CD4-positive, alpha-beta T cell (primary cell): ENCODE measurements around the gene DLX5. TPM values are rescaled to one million over a fixed set of nuclear protein-coding genes. Genes with fewer than 3 reads are reported as not detected.

Experiments used
- ATAC-seq: fragments of 200-7000 bp; cut with Tn5 transposase; one replicate; pipeline ENCODE4 v1.10.0; 2022; ENCODE audit warnings: mild to moderate bottlenecking; ENCODE audit not compliant: poor library complexity
- CTCF ChIA-PET: fragments of 350-600 bp; sonication (Branson Sonifier 250); formaldehyde crosslinking; loops from one replicate; lab custom pipeline; 2021; ENCODE audit warnings: antibody characterized with exemption, inconsistent platforms; lab: Charles Lee
- POLR2A ChIA-PET: fragments of 350-600 bp; sonication (Branson Sonifier 250); formaldehyde crosslinking; loops from one replicate; lab custom pipeline; 2021; ENCODE audit warnings: antibody characterized with exemption, inconsistent platforms; lab: Charles Lee
- DNase-seq, 14 experiments: peaks; one replicate each; pipeline ENCODE4 v3.0.0-alpha.2; 2013 to 2020; ENCODE audit warnings: mixed read lengths in 2 of 14
- H3K27ac ChIP-seq, 2 donors: one replicate each; pipeline versions ENCODE4 v1.5.1 to v1.7.0; 2013; ENCODE audit warnings: low read length in 2 of 2, low read depth in 1 of 2, mild to moderate bottlenecking in 1 of 2
- H3K27me3 ChIP-seq, 2 experiments: 1 replicate in 1 of 2; 2 replicates in 1 of 2; pipeline versions ENCODE4 v1.6.1 to v1.7.0; 2013; ENCODE audit warnings: low read length in 2 of 2, control low read depth in 1 of 2, mild to moderate bottlenecking in 1 of 2, moderate library complexity in 1 of 2; ENCODE audit not compliant: insufficient read depth in 2 of 2, control insufficient read depth in 1 of 2
- H3K36me3 ChIP-seq: one replicate; pipeline ENCODE4 v1.6.1; 2013; ENCODE audit warnings: low read length, control low read depth; ENCODE audit not compliant: insufficient read depth
- H3K4me1 ChIP-seq: one replicate; pipeline ENCODE4 v1.6.1; 2013; ENCODE audit warnings: low read length, control low read depth; ENCODE audit not compliant: insufficient read depth
- H3K4me3 ChIP-seq: one replicate; pipeline ENCODE4 v1.5.1; 2013; ENCODE audit warnings: mild to moderate bottlenecking, low read length, moderate library complexity
- H3K9me3 ChIP-seq, 2 experiments: 1 replicate in 1 of 2; 2 replicates in 1 of 2; pipeline versions ENCODE4 v1.6.1 to v1.7.0; 2013; ENCODE audit warnings: low read length in 2 of 2, mild to moderate bottlenecking in 2 of 2, control low read depth in 1 of 2, moderate library complexity in 1 of 2; ENCODE audit not compliant: control insufficient read depth in 1 of 2, insufficient read depth in 1 of 2
- H3K27ac Mint-ChIP-seq: one replicate; pipeline ENCODE4 v1.8.0; 2020; ENCODE audit warnings: mixed read lengths
- H3K27me3 Mint-ChIP-seq: one replicate; pipeline ENCODE4 v1.8.0; 2021; ENCODE audit warnings: mixed read lengths
- H3K36me3 Mint-ChIP-seq: one replicate; pipeline ENCODE4 v1.8.0; 2021; ENCODE audit warnings: low read depth, mixed read lengths
- H3K4me1 Mint-ChIP-seq: one replicate; pipeline ENCODE4 v1.8.0; 2021; ENCODE audit warnings: low read depth, mixed read lengths
- H3K4me3 Mint-ChIP-seq: one replicate; pipeline ENCODE4 v1.8.0; 2020; ENCODE audit warnings: mild to moderate bottlenecking, mixed read lengths
- H3K9me3 Mint-ChIP-seq: one replicate; pipeline ENCODE4 v1.8.0; 2020; ENCODE audit warnings: mixed read lengths
- intact Hi-C, 2 experiments: fragments of 100-400 bp; cut with DNase I in 1 of 2; cut with micrococcal nuclease in 1 of 2; formaldehyde crosslinking; loops; one replicate each; pipeline versions ENCODE4 v1.15.1 to v1.9.0; 2023 to 2025; cut with DNase I, micrococcal nuclease
- total RNA-seq, 174 experiments: library from RNA in 2 of 174; stranded (reverse) in 2 of 174; gene quantifications; one replicate each; pipeline ENCODE4 v1.2.3 and lab custom pipeline; 2021 to 2026
- TF ChIP-seq, protein P1 (sequence below): fragments of 200-600 bp; IDR thresholded peaks from one replicate; pipeline ENCODE4 v1.8.0; 2022; ENCODE audit warnings: antibody characterized with exemption, mild to moderate bottlenecking

The DLX5 gene
- total RNA-seq, 2 experiments from 2014 or later, result not detected

DNA sequence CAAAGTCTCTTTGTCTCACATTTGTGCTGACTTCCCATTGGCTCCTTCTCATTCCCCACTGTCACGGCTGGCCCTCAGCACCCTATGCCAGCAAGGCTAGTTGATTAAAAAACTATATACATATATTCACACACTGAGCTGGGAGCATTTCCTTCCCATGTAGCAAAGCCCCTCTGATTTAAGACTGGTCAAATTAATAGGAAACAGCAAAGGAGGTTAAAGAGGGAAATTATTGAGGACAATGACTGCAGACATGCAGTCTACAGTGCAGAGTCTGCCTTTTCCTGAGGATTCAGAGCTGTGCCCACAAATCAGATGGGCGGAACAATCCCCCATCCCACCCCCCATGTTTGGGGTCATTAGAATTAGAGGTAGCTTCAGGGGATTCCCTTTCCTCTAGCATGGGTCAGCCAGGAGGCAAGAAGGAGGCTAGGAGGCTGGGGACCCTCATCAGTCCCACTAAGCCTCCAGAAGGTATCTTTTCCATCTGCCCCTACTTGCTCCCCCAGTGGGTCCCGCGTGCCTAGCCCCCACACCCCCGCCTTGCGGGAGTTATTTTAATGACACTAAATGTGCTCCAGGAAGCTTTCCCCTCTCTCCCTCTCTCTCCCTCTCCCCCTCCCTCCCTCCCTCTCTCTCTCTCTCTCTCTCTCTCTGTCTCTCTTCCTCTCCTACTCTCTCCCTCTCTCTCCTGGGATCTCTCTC, 29.1 kb downstream of the DLX5 start:
- ATAC-seq (no peak), DNase-seq (no peak)
- Mint-ChIP-seq H3K4me1 (peaks cover 4% of the 10 kb centered on the region), H3K4me3 (no peak overlapping the region), H3K27ac (no peak overlapping the region), H3K9me3 (peaks cover 4% of the 10 kb centered on the region), H3K27me3 (peaks cover 97% of the 10 kb centered on the region), H3K36me3 (no peaks in the 10 kb centered on the region)
- H3K4me3 ChIP-seq, result no peak overlapping the region
- H3K27me3 ChIP-seq, result peaks cover 80 to 91% of the 10 kb centered on the region in 2 experiments
- no peak overlapping the region for H3K27ac ChIP-seq
- H3K36me3 ChIP-seq, result no peaks in the 10 kb centered on the region
- intact Hi-C loops, result no loop called here
- peaks cover 0 to 48% of the 10 kb centered on the region in 2 experiments for H3K9me3 ChIP-seq
- no peaks in the 10 kb centered on the region for H3K4me1 ChIP-seq
- ChIA-PET CTCF (interaction anchor here (0.8 kb wide), 1 partner anchor 1156 kb away, joined by 3 read pairs; no protein-coding TSS in a partner anchor), POLR2A (no interaction called here)
- TF ChIP-seq, protein P1, sequence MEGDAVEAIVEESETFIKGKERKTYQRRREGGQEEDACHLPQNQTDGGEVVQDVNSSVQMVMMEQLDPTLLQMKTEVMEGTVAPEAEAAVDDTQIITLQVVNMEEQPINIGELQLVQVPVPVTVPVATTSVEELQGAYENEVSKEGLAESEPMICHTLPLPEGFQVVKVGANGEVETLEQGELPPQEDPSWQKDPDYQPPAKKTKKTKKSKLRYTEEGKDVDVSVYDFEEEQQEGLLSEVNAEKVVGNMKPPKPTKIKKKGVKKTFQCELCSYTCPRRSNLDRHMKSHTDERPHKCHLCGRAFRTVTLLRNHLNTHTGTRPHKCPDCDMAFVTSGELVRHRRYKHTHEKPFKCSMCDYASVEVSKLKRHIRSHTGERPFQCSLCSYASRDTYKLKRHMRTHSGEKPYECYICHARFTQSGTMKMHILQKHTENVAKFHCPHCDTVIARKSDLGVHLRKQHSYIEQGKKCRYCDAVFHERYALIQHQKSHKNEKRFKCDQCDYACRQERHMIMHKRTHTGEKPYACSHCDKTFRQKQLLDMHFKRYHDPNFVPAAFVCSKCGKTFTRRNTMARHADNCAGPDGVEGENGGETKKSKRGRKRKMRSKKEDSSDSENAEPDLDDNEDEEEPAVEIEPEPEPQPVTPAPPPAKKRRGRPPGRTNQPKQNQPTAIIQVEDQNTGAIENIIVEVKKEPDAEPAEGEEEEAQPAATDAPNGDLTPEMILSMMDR, result no peak

DNA sequence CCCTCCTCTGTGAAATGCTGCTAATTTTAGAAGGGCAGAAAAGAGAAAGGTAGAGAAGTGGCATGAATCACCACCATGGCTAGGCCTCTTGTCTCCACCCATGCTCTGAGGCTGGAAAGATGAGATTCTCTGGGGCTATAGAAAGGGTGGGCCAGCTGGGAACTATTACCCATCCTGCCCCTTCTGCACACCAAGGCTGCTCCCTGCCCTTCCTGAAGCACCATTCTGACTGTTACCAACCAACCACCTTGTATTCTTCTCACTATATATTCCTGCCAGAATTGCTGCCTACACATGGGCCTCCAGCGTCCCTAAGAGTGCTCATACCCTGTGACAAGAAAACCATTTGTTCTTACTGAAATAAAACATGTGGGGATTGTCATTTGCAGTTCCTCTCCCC, 30.7 kb downstream of the DLX5 start:
- ChIA-PET POLR2A (no interaction called here), CTCF (no interaction called here)
- Histone ChIP-seq H3K36me3 (no peaks in the 10 kb centered on the region), H3K4me3 (no peak overlapping the region), H3K27me3 (peaks cover 78 to 88% of the 10 kb centered on the region in 2 experiments), H3K4me1 (no peaks in the 10 kb centered on the region), H3K27ac (no peak overlapping the region), H3K9me3 (peaks cover 0 to 56% of the 10 kb centered on the region in 2 experiments)
- ATAC-seq (no peak), DNase-seq (no peak)
- intact Hi-C loops, result no loop called here
- H3K36me3 Mint-ChIP-seq, result no peaks in the 10 kb centered on the region
- no peak overlapping the region for H3K27ac Mint-ChIP-seq
- peaks cover 97% of the 10 kb centered on the region for H3K27me3 Mint-ChIP-seq
- peaks cover 4% of the 10 kb centered on the region for H3K4me1 Mint-ChIP-seq
- TF ChIP-seq, protein P1, result no peak
- peaks cover under 1% of the 10 kb centered on the region for H3K9me3 Mint-ChIP-seq
- H3K4me3 Mint-ChIP-seq, result no peak overlapping the region

DNA sequence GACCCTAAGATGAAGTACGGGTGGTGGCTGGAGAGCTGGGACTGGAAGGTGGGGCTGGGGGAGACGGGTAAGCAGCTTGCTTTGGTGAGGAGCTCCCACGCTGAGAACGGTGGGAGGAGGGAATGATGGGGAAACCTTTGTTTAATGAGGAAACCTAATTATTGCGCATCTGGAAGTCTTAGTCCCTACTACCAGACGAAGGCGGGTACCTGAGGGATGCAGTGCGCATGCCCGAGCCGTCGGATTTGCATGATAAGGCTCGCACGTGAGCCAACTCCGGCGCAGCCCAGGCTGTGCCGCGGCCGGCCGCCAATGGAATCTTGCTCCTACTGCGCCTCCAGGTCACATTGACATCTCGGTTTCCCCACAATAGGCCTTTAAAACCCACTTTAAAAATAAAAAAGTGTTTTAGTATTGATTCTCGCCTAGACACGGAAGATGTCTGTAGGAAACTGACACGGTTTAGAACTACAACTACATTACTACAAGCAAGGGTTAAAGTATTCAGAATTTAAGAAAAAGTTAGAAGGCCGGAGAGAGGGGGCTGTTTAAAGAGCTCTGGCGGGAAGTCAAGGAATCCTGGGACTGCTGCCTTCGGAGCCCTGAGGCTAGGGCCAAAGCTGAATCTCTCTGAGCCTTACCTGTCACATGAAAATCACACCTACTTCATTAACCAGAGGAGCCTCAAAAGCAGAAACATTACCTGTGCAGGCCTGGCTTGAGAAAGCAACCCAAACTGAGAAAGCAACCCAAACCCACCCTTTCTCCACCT, 31.4 kb downstream of the DLX5 start:
- POLR2A ChIA-PET, result no interaction called here
- no peak overlapping the region for H3K27ac ChIP-seq
- intact Hi-C loops, result no loop called here
- H3K4me1 ChIP-seq, result no peaks in the 10 kb centered on the region
- TF ChIP-seq, protein P1, result no peak
- no peaks in the 10 kb centered on the region for H3K9me3 Mint-ChIP-seq
- H3K36me3 Mint-ChIP-seq, result no peaks in the 10 kb centered on the region
- H3K4me3 Mint-ChIP-seq, result no peak overlapping the region
- CTCF ChIA-PET, result no interaction called here
- H3K9me3 ChIP-seq, result peaks cover 0 to 50% of the 10 kb centered on the region in 2 experiments
- H3K27me3 Mint-ChIP-seq, result peaks cover 97% of the 10 kb centered on the region
- H3K27me3 ChIP-seq, result peaks cover 78 to 88% of the 10 kb centered on the region in 2 experiments
- ATAC-seq, result no peak
- no peak overlapping the region for H3K27ac Mint-ChIP-seq
- H3K36me3 ChIP-seq, result no peaks in the 10 kb centered on the region
- DNase-seq, result no peak
- no peak overlapping the region for H3K4me3 ChIP-seq
- peaks cover 4% of the 10 kb centered on the region for H3K4me1 Mint-ChIP-seq
